B cell (primary cell): Measurements from ENCODE around the gene HOXB6. TPM values are rescaled to one million over a fixed set of nuclear protein-coding genes. Genes with fewer than 3 reads are reported as not detected.

Experiments used
- ATAC-seq: fragments of 200-7000 bp; cut with Tn5 transposase; one replicate; pipeline ENCODE4 v1.10.0; 2021; ENCODE audit warnings: low read depth, mild to moderate bottlenecking, moderate number of reproducible peaks, moderate library complexity
- CTCF ChIA-PET: fragments of 350-600 bp; sonication (Branson Sonifier 250); formaldehyde crosslinking; loops from one replicate; lab custom pipeline; 2021; ENCODE audit warnings: antibody characterized with exemption, inconsistent platforms; lab: Charles Lee
- POLR2A ChIA-PET: fragments of 350-600 bp; sonication (Branson Sonifier 250); formaldehyde crosslinking; loops from one replicate; lab custom pipeline; 2021; ENCODE audit warnings: antibody characterized with exemption; lab: Charles Lee
- DNase-seq: peaks from one replicate; pipeline ENCODE4 v3.0.0; 2013
- H2AFZ ChIP-seq: 2 replicates; pipeline ENCODE4 v1.6.1; 2012; ENCODE audit warnings: mild to moderate bottlenecking, low read depth, low read length; ENCODE audit not compliant: insufficient read depth, poor library complexity, severe bottlenecking
- H3K27ac ChIP-seq, 2 donors: 1 replicate in 1 of 2; 2 replicates in 1 of 2; pipeline ENCODE4 v1.5.1; 2012 to 2013; ENCODE audit warnings: low read length in 2 of 2, mild to moderate bottlenecking in 2 of 2, moderate library complexity in 1 of 2
- H3K27me3 ChIP-seq, 4 experiments: fragments of 200-600 bp in 1 of 4; sonication (generic) in 1 of 4; replicated peaks in 1 of 4; 1 replicate in 2 of 4; 2 replicates in 2 of 4; pipeline versions ENCODE4 v1.6.1 to v1.7.0; 2013 to 2016; ENCODE audit warnings: low read length in 3 of 4, mild to moderate bottlenecking in 2 of 4, mixed read lengths in 1 of 4, moderate library complexity in 1 of 4; ENCODE audit not compliant: insufficient read depth in 4 of 4, control insufficient read depth in 3 of 4; ENCODE audit errors: control extremely low read depth in 1 of 4
- H3K36me3 ChIP-seq, 2 experiments: replicated peaks in 1 of 2; 1 replicate in 1 of 2; 2 replicates in 1 of 2; pipeline versions ENCODE4 v1.6.1 to v1.7.1; 2013; ENCODE audit warnings: low read length in 1 of 2; ENCODE audit not compliant: insufficient read depth in 2 of 2, control insufficient read depth in 1 of 2; ENCODE audit errors: control extremely low read depth in 1 of 2, extremely low read depth in 1 of 2
- H3K4me1 ChIP-seq, 2 donors: fragments of 200-600 bp in 1 of 2; sonication (generic) in 1 of 2; 1 replicate in 1 of 2; 2 replicates in 1 of 2; pipeline versions ENCODE4 v1.5.1 to v1.6.1; 2013 to 2017; ENCODE audit warnings: low read length in 2 of 2; ENCODE audit not compliant: control insufficient read depth in 2 of 2, insufficient read depth in 2 of 2
- H3K4me2 ChIP-seq: replicated peaks from 2 replicates; pipeline ENCODE3; 2012; ENCODE audit warnings: mild to moderate bottlenecking, low read depth, low read length; ENCODE audit not compliant: poor library complexity, severe bottlenecking
- H3K4me3 ChIP-seq, 5 experiments: fragments of 200-600 bp in 1 of 5; sonication (generic) in 1 of 5; 1 replicate in 3 of 5; 2 replicates in 2 of 5; pipeline versions ENCODE4 v1.5.1 to v1.7.0; 2011 to 2016; ENCODE audit warnings: low read length in 4 of 5, mild to moderate bottlenecking in 4 of 5, low read depth in 2 of 5, control low read depth in 1 of 5, moderate library complexity in 1 of 5; ENCODE audit not compliant: insufficient read depth in 1 of 5; ENCODE audit errors: control extremely low read depth in 1 of 5, extremely low read depth in 1 of 5
- H3K79me2 ChIP-seq: fragments of 200-600 bp; sonication (generic); one replicate; pipeline ENCODE4 v1.6.0; 2016; ENCODE audit warnings: low read length; ENCODE audit not compliant: control insufficient read depth, insufficient read depth
- H3K9ac ChIP-seq: fragments of 200-600 bp; sonication (generic); 2 replicates; pipeline ENCODE4 v1.6.1; 2017; ENCODE audit warnings: mild to moderate bottlenecking, low read length, moderate library complexity
- H3K9me3 ChIP-seq, 3 donors: one replicate each; pipeline versions ENCODE4 v1.6.1 to v1.7.1; 2013; ENCODE audit warnings: low read length in 2 of 3; ENCODE audit not compliant: control insufficient read depth in 2 of 3, insufficient read depth in 1 of 3; ENCODE audit errors: control extremely low read depth in 1 of 3
- H4K20me1 ChIP-seq: 2 replicates; pipeline ENCODE4 v1.6.0; 2012; ENCODE audit warnings: mild to moderate bottlenecking, low read length; ENCODE audit not compliant: insufficient read depth, control insufficient read depth, poor library complexity, severe bottlenecking
- H3K27ac Mint-ChIP-seq: one replicate; pipeline ENCODE4 v1.8.0; 2021; ENCODE audit warnings: mixed read lengths
- H3K27me3 Mint-ChIP-seq: one replicate; pipeline ENCODE4 v1.8.0; 2021; ENCODE audit warnings: mixed read lengths
- H3K4me1 Mint-ChIP-seq: one replicate; pipeline ENCODE4 v1.8.0; 2021; ENCODE audit warnings: mixed read lengths
- H3K4me3 Mint-ChIP-seq: one replicate; pipeline ENCODE4 v1.8.0; 2021; ENCODE audit warnings: mixed read lengths
- H3K9me3 Mint-ChIP-seq: one replicate; pipeline ENCODE4 v1.8.0; 2022; ENCODE audit warnings: mixed read lengths; ENCODE audit not compliant: insufficient read depth
- EZH2 ChIP-seq: IDR thresholded peaks from 2 replicates; pipeline ENCODE4 v1.6.1; 2012; ENCODE audit warnings: borderline replicate concordance, low read depth, mild to moderate bottlenecking, moderate library complexity, low read length; ENCODE audit not compliant: insufficient read depth, poor library complexity, severe bottlenecking
- WGBS: methylation state at CpG from one replicate; pipeline ENCODE4 v1.1.5; 2013; ENCODE audit warnings: missing lambda C conversion rate; ENCODE audit not compliant: insufficient coverage; 5-methylcytosine and 5-hydroxymethylcytosine counted together
- intact Hi-C: fragments of 100-400 bp; cut with micrococcal nuclease; formaldehyde crosslinking; loops from one replicate; pipeline ENCODE4 v1.10.0; 2022
- polyA plus RNA-seq: library from polyadenylated mRNA; depleted of rRNA; stranded (reverse); fragments of >200 nt; gene quantifications from 2 replicates; pipeline ENCODE4 v1.2.3, GENCODE V29; 2012
- total RNA-seq, 2 donors: library from RNA; stranded (reverse); fragments of 120-200 nt in 1 of 2; gene quantifications; 1 replicate in 1 of 2; 2 replicates in 1 of 2; pipeline versions ENCODE4 v1.2.3 to v1.2.4, GENCODE V29; 2013 to 2022
- TF ChIP-seq, protein P1 (sequence below): fragments of 200-600 bp; IDR thresholded peaks from one replicate; pipeline ENCODE4 v1.8.0; 2022; ENCODE audit warnings: antibody characterized with exemption, mild to moderate bottlenecking

HOXB6 gene
- total and polyA plus RNA-seq, 2 donors (not counting 1 experiment from before 2014, with no cell fraction given), result 0.10 TPM; not detected in 1

GRCh38 chr17:48558057-48558830, 46.5 kb downstream of the HOXB6 start:
- 97% methylated on average over 8 of the region's 13 CpGs for WGBS
- Histone ChIP-seq H3K27me3 (peaks cover 0 to 37% (median 12%) of the 10 kb centered on the region in 4 experiments), H3K79me2 (no peaks in the 10 kb centered on the region), H3K9me3 (peaks cover 0 to 5% (median 0%) of the 10 kb centered on the region in 3 donors), H3K9ac (no peak overlapping the region), H3K36me3 (no peaks in the 10 kb centered on the region), H3K4me1 (peaks cover 0 to 4% of the 10 kb centered on the region in 2 donors), H4K20me1 (no peaks in the 10 kb centered on the region), H3K4me3 (no peak overlapping the region), H3K27ac (no peak overlapping the region), H2AFZ (no peak overlapping the region), H3K4me2 (no peak overlapping the region)
- TF ChIP-seq, protein P1, sequence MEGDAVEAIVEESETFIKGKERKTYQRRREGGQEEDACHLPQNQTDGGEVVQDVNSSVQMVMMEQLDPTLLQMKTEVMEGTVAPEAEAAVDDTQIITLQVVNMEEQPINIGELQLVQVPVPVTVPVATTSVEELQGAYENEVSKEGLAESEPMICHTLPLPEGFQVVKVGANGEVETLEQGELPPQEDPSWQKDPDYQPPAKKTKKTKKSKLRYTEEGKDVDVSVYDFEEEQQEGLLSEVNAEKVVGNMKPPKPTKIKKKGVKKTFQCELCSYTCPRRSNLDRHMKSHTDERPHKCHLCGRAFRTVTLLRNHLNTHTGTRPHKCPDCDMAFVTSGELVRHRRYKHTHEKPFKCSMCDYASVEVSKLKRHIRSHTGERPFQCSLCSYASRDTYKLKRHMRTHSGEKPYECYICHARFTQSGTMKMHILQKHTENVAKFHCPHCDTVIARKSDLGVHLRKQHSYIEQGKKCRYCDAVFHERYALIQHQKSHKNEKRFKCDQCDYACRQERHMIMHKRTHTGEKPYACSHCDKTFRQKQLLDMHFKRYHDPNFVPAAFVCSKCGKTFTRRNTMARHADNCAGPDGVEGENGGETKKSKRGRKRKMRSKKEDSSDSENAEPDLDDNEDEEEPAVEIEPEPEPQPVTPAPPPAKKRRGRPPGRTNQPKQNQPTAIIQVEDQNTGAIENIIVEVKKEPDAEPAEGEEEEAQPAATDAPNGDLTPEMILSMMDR, result no peak
- no peak for TF ChIP-seq EZH2
- DNase-seq (no peak), ATAC-seq (no peak)
- Mint-ChIP-seq H3K27ac (no peak overlapping the region), H3K4me1 (peaks cover 4% of the 10 kb centered on the region), H3K4me3 (no peak overlapping the region), H3K9me3 (no peaks in the 10 kb centered on the region), H3K27me3 (peaks cover 33% of the 10 kb centered on the region)
- ChIA-PET CTCF (interaction anchor here (1.1 kb wide), 1 partner anchor 250 kb away, joined by 3 read pairs; no protein-coding TSS in a partner anchor), POLR2A (no interaction called here)
- intact Hi-C loops, result no loop called here
